B cell (primary cell): ENCODE results near the gene SIRPA. TPM values are rescaled to one million over a fixed set of nuclear protein-coding genes. Genes with fewer than 3 reads are reported as not detected.

Experiments used
- ATAC-seq: fragments of 200-7000 bp; cut with Tn5 transposase; one replicate; pipeline ENCODE4 v1.10.0; 2021; ENCODE audit warnings: low read depth, mild to moderate bottlenecking, moderate number of reproducible peaks, moderate library complexity
- CTCF ChIA-PET: fragments of 350-600 bp; sonication (Branson Sonifier 250); formaldehyde crosslinking; loops from one replicate; lab custom pipeline; 2021; ENCODE audit warnings: antibody characterized with exemption, inconsistent platforms; lab: Charles Lee
- POLR2A ChIA-PET: fragments of 350-600 bp; sonication (Branson Sonifier 250); formaldehyde crosslinking; loops from one replicate; lab custom pipeline; 2021; ENCODE audit warnings: antibody characterized with exemption; lab: Charles Lee
- DNase-seq: peaks from one replicate; pipeline ENCODE4 v3.0.0; 2013
- H2AFZ ChIP-seq: 2 replicates; pipeline ENCODE4 v1.6.1; 2012; ENCODE audit warnings: mild to moderate bottlenecking, low read depth, low read length; ENCODE audit not compliant: insufficient read depth, poor library complexity, severe bottlenecking
- H3K27ac ChIP-seq, 2 donors: 1 replicate in 1 of 2; 2 replicates in 1 of 2; pipeline ENCODE4 v1.5.1; 2012 to 2013; ENCODE audit warnings: low read length in 2 of 2, mild to moderate bottlenecking in 2 of 2, moderate library complexity in 1 of 2
- H3K27me3 ChIP-seq, 4 experiments: fragments of 200-600 bp in 1 of 4; sonication (generic) in 1 of 4; replicated peaks in 1 of 4; 1 replicate in 2 of 4; 2 replicates in 2 of 4; pipeline versions ENCODE4 v1.6.1 to v1.7.0; 2013 to 2016; ENCODE audit warnings: low read length in 3 of 4, mild to moderate bottlenecking in 2 of 4, mixed read lengths in 1 of 4, moderate library complexity in 1 of 4; ENCODE audit not compliant: insufficient read depth in 4 of 4, control insufficient read depth in 3 of 4; ENCODE audit errors: control extremely low read depth in 1 of 4
- H3K36me3 ChIP-seq, 2 experiments: replicated peaks in 1 of 2; 1 replicate in 1 of 2; 2 replicates in 1 of 2; pipeline versions ENCODE4 v1.6.1 to v1.7.1; 2013; ENCODE audit warnings: low read length in 1 of 2; ENCODE audit not compliant: insufficient read depth in 2 of 2, control insufficient read depth in 1 of 2; ENCODE audit errors: control extremely low read depth in 1 of 2, extremely low read depth in 1 of 2
- H3K4me1 ChIP-seq, 2 donors: fragments of 200-600 bp in 1 of 2; sonication (generic) in 1 of 2; 1 replicate in 1 of 2; 2 replicates in 1 of 2; pipeline versions ENCODE4 v1.5.1 to v1.6.1; 2013 to 2017; ENCODE audit warnings: low read length in 2 of 2; ENCODE audit not compliant: control insufficient read depth in 2 of 2, insufficient read depth in 2 of 2
- H3K4me2 ChIP-seq: replicated peaks from 2 replicates; pipeline ENCODE3; 2012; ENCODE audit warnings: mild to moderate bottlenecking, low read depth, low read length; ENCODE audit not compliant: poor library complexity, severe bottlenecking
- H3K4me3 ChIP-seq, 5 experiments: fragments of 200-600 bp in 1 of 5; sonication (generic) in 1 of 5; 1 replicate in 3 of 5; 2 replicates in 2 of 5; pipeline versions ENCODE4 v1.5.1 to v1.7.0; 2011 to 2016; ENCODE audit warnings: low read length in 4 of 5, mild to moderate bottlenecking in 4 of 5, low read depth in 2 of 5, control low read depth in 1 of 5, moderate library complexity in 1 of 5; ENCODE audit not compliant: insufficient read depth in 1 of 5; ENCODE audit errors: control extremely low read depth in 1 of 5, extremely low read depth in 1 of 5
- H3K79me2 ChIP-seq: fragments of 200-600 bp; sonication (generic); one replicate; pipeline ENCODE4 v1.6.0; 2016; ENCODE audit warnings: low read length; ENCODE audit not compliant: control insufficient read depth, insufficient read depth
- H3K9ac ChIP-seq: fragments of 200-600 bp; sonication (generic); 2 replicates; pipeline ENCODE4 v1.6.1; 2017; ENCODE audit warnings: mild to moderate bottlenecking, low read length, moderate library complexity
- H3K9me3 ChIP-seq, 3 donors: one replicate each; pipeline versions ENCODE4 v1.6.1 to v1.7.1; 2013; ENCODE audit warnings: low read length in 2 of 3; ENCODE audit not compliant: control insufficient read depth in 2 of 3, insufficient read depth in 1 of 3; ENCODE audit errors: control extremely low read depth in 1 of 3
- H4K20me1 ChIP-seq: 2 replicates; pipeline ENCODE4 v1.6.0; 2012; ENCODE audit warnings: mild to moderate bottlenecking, low read length; ENCODE audit not compliant: insufficient read depth, control insufficient read depth, poor library complexity, severe bottlenecking
- H3K27ac Mint-ChIP-seq: one replicate; pipeline ENCODE4 v1.8.0; 2021; ENCODE audit warnings: mixed read lengths
- H3K27me3 Mint-ChIP-seq: one replicate; pipeline ENCODE4 v1.8.0; 2021; ENCODE audit warnings: mixed read lengths
- H3K4me1 Mint-ChIP-seq: one replicate; pipeline ENCODE4 v1.8.0; 2021; ENCODE audit warnings: mixed read lengths
- H3K4me3 Mint-ChIP-seq: one replicate; pipeline ENCODE4 v1.8.0; 2021; ENCODE audit warnings: mixed read lengths
- H3K9me3 Mint-ChIP-seq: one replicate; pipeline ENCODE4 v1.8.0; 2022; ENCODE audit warnings: mixed read lengths; ENCODE audit not compliant: insufficient read depth
- EZH2 ChIP-seq: IDR thresholded peaks from 2 replicates; pipeline ENCODE4 v1.6.1; 2012; ENCODE audit warnings: borderline replicate concordance, low read depth, mild to moderate bottlenecking, moderate library complexity, low read length; ENCODE audit not compliant: insufficient read depth, poor library complexity, severe bottlenecking
- WGBS: methylation state at CpG from one replicate; pipeline ENCODE4 v1.1.5; 2013; ENCODE audit warnings: missing lambda C conversion rate; ENCODE audit not compliant: insufficient coverage; 5-methylcytosine and 5-hydroxymethylcytosine counted together
- intact Hi-C: fragments of 100-400 bp; cut with micrococcal nuclease; formaldehyde crosslinking; loops from one replicate; pipeline ENCODE4 v1.10.0; 2022
- polyA plus RNA-seq: library from polyadenylated mRNA; depleted of rRNA; stranded (reverse); fragments of >200 nt; gene quantifications from 2 replicates; pipeline ENCODE4 v1.2.3, GENCODE V29; 2012
- total RNA-seq, 2 donors: library from RNA; stranded (reverse); fragments of 120-200 nt in 1 of 2; gene quantifications; 1 replicate in 1 of 2; 2 replicates in 1 of 2; pipeline versions ENCODE4 v1.2.3 to v1.2.4, GENCODE V29; 2013 to 2022
- TF ChIP-seq, protein P1 (sequence below): fragments of 200-600 bp; IDR thresholded peaks from one replicate; pipeline ENCODE4 v1.8.0; 2022; ENCODE audit warnings: antibody characterized with exemption, mild to moderate bottlenecking

The SIRPA gene
- total and polyA plus RNA-seq, 2 donors (not counting 1 experiment from before 2014, with no cell fraction given), result 0.94 to 10.2 TPM

DNA sequence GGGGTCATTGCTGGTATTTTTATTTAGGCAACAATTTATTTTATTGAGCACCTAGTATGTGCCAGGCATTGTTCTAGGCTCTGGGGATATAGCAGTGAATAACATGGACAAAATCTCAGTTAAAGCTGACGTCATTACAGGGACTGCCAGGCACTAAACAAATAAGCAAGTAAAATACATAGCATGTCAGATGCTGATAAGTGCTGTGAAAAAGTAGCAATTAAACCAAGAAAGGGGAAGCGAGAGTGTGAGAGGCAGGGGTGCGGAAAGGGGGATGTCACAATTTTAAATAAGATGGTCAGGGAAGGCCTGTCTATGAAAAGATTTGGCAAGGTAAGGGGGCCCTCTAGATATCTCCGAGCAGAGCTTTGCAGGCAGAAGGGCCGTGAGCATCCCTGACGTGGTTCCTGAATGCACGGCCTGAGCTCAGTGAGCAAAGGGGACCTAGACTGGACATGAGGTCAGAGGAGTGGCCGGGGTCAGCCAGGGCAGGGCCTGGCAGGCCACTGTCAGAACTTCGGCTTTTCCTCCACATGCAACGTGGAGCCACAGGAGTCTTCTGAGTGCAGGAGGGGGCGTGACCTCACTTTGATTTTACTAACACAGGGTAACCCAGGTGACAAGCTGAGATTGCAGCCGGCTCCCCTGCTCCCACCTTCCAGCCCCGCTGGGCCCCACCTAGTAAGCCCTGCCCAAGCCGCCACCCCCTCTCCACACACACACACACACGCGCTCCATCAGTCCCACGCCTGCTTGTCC is 24.2 kb upstream of the SIRPA start:
- Mint-ChIP-seq H3K9me3 (no peaks in the 10 kb centered on the region), H3K27ac (peak overlapping the region; percentile 83)

More for the DNA sequence above, 24.2 kb upstream of the SIRPA start:
- peak overlapping the region; percentile 46 to 66 for H3K27ac ChIP-seq
- ChIA-PET CTCF (interaction anchor here (0.7 to 3.5 kb wide), 16 partner anchors 9 to 301 kb away, joined by 3 to 36 read pairs (median 3); no protein-coding TSS in a partner anchor), POLR2A (interaction anchor here (0.8 to 2.3 kb wide), 8 partner anchors 18 to 83 kb away, joined by 3 to 18 read pairs (median 4); no protein-coding TSS in a partner anchor)
- no peaks in the 10 kb centered on the region for H4K20me1 ChIP-seq
- WGBS, result 25% methylated on average over 16 of the region's 17 CpGs
- DNase-seq (peak; percentile 91), ATAC-seq (peak; percentile 79)
- intact Hi-C loops, result loop anchor here (1.0 to 2.0 kb wide), 6 partner anchors 12 to 83 kb away; no protein-coding TSS in a partner anchor
- peak overlapping the region; percentile 18 for H3K9ac ChIP-seq
- no peaks in the 10 kb centered on the region for H3K36me3 ChIP-seq
- Mint-ChIP-seq H3K27me3 (peaks cover 6% of the 10 kb centered on the region), H3K4me1 (peaks cover 60% of the 10 kb centered on the region), H3K4me3 (peak overlapping the region; percentile 48)
- peaks cover 0 to 18% (median 6%) of the 10 kb centered on the region in 4 experiments for H3K27me3 ChIP-seq
- H3K79me2 ChIP-seq, result no peaks in the 10 kb centered on the region
- TF ChIP-seq, protein P1, sequence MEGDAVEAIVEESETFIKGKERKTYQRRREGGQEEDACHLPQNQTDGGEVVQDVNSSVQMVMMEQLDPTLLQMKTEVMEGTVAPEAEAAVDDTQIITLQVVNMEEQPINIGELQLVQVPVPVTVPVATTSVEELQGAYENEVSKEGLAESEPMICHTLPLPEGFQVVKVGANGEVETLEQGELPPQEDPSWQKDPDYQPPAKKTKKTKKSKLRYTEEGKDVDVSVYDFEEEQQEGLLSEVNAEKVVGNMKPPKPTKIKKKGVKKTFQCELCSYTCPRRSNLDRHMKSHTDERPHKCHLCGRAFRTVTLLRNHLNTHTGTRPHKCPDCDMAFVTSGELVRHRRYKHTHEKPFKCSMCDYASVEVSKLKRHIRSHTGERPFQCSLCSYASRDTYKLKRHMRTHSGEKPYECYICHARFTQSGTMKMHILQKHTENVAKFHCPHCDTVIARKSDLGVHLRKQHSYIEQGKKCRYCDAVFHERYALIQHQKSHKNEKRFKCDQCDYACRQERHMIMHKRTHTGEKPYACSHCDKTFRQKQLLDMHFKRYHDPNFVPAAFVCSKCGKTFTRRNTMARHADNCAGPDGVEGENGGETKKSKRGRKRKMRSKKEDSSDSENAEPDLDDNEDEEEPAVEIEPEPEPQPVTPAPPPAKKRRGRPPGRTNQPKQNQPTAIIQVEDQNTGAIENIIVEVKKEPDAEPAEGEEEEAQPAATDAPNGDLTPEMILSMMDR, result no peak
- no peak for TF ChIP-seq EZH2
- H3K4me3 ChIP-seq, result no peak overlapping the region
- peaks cover 52 to 53% of the 10 kb centered on the region in 2 donors for H3K4me1 ChIP-seq
- no peak overlapping the region for H2AFZ ChIP-seq
- peak overlapping the region; percentile 63 for H3K4me2 ChIP-seq
- peaks cover 1 to 8% (median 6%) of the 10 kb centered on the region in 3 donors for H3K9me3 ChIP-seq
